Fibroblast of skin of scalp (primary cell): ENCODE results near the gene APOBEC3B.
"Not testable (repeated sequence)": the region's sequence is repeated elsewhere in the genome, so short reads cannot be mapped to it uniquely, and the experiment has no call there.

Experiments used
- DNase-seq: peaks from one replicate; pipeline ENCODE4 v3.0.0-alpha.2; 2013

The APOBEC3B gene

GRCh38 chr22:38967451-38968450 is 14.4 kb upstream of the APOBEC3B start:
- no peak for DNase-seq

GRCh38 chr22:38968801-38969200 is 13.3 kb upstream of the APOBEC3B start:
- no peak for DNase-seq

- DNase-seq, result no peak
Measured at GRCh38 chr22:38970551-38970950, 11.6 kb upstream of the APOBEC3B start.

- DNase-seq, result no peak
Measured at GRCh38 chr22:38971202-38971601, 10.9 kb upstream of the APOBEC3B start.

GRCh38 chr22:38971791-38972190 is 10.4 kb upstream of the APOBEC3B start:
- no peak for DNase-seq

- DNase-seq, result no peak
Measured at GRCh38 chr22:38972558-38972957, 9.6 kb upstream of the APOBEC3B start.

- peak; percentile 22 for DNase-seq
Measured at GRCh38 chr22:38973289-38974169, 8.6 kb upstream of the APOBEC3B start.

GRCh38 chr22:38974170-38974825 is 7.8 kb upstream of the APOBEC3B start:
- no peak for DNase-seq

GRCh38 chr22:38974826-38975175 is 7.3 kb upstream of the APOBEC3B start:
- DNase-seq, result no peak

GRCh38 chr22:38977289-38977688 is 4.9 kb upstream of the APOBEC3B start:
- DNase-seq, result not testable (repeated sequence)

GRCh38 chr22:38980587-38980986 is 1.6 kb upstream of the APOBEC3B start:
- DNase-seq, result not testable (repeated sequence)

- peak; percentile 15 for DNase-seq
Measured at GRCh38 chr22:38981005-38981991, 849 bp upstream of the APOBEC3B start.

GRCh38 chr22:38984224-38984623 is 2.1 kb downstream of the APOBEC3B start:
- no peak for DNase-seq

- not testable (repeated sequence) for DNase-seq
Measured at GRCh38 chr22:38984784-38985757, 2.9 kb downstream of the APOBEC3B start.

- no peak for DNase-seq
Measured at GRCh38 chr22:38986629-38987028, 4.5 kb downstream of the APOBEC3B start.

GRCh38 chr22:38987171-38987895 is 5.2 kb downstream of the APOBEC3B start:
- no peak for DNase-seq

- no peak for DNase-seq
Measured at GRCh38 chr22:38989466-38989865, 7.3 kb downstream of the APOBEC3B start.

- DNase-seq, result not testable (repeated sequence)
Measured at GRCh38 chr22:38992871-38993371, 10.8 kb downstream of the APOBEC3B start.

- no peak for DNase-seq
Measured at GRCh38 chr22:38996105-38996504, 14.0 kb downstream of the APOBEC3B start.
